A673 (cell line): ENCODE data around the gene LCE2C. TPM values are rescaled to one million over a fixed set of nuclear protein-coding genes. Genes with fewer than 3 reads are reported as not detected.
"Not testable (repeated sequence)": the region's sequence is repeated elsewhere in the genome, so short reads cannot be mapped to it uniquely, and the experiment has no call there.

Experiments used
- Bru-seq: library from RNA; stranded (reverse); fragments of 400-500 nt; gene quantifications from one replicate; lab custom pipeline; 2021; lab: Mats Ljungman, UMichigan
- BruChase-seq, 2 experiments: library from RNA; stranded (reverse); fragments of 400-500 nt; gene quantifications; one replicate each; lab custom pipeline; 2021; lab: Mats Ljungman, UMichigan
- BruUV-seq: library from RNA; stranded (reverse); fragments of 400-500 nt; replicated peaks from 2 replicates; lab custom pipeline; 2021; lab: Mats Ljungman, UMichigan
- CTCF ChIA-PET: fragments of 300-600 bp; sonication (Branson Sonifier 250); formaldehyde crosslinking; loops from one replicate; lab custom pipeline; 2022; ENCODE audit warnings: antibody characterized with exemption; lab: Charles Lee
- POLR2A ChIA-PET: fragments of 300-600 bp; sonication (Branson Sonifier 250); formaldehyde crosslinking; loops from one replicate; lab custom pipeline; 2022; ENCODE audit warnings: antibody characterized with exemption; ENCODE audit not compliant: low non-redundant PET; lab: Charles Lee
- DNase-seq: peaks from one replicate; pipeline ENCODE4 v3.0.0-alpha.2; 2015; ENCODE audit warnings: low spot score
- H3K27ac ChIP-seq: fragments of 200-600 bp; sonication (generic); 2 replicates; pipeline ENCODE4 v1.5.1; 2016; ENCODE audit warnings: mixed run types, low read depth, mild to moderate bottlenecking, mixed read lengths, antibody characterized with exemption, low read length; ENCODE audit not compliant: poor library complexity, severe bottlenecking
- H3K27me3 ChIP-seq: fragments of 200-600 bp; sonication (generic); replicated peaks from 2 replicates; pipeline ENCODE4 v1.6.1; 2017; ENCODE audit warnings: mixed run types, low read depth, mild to moderate bottlenecking, mixed read lengths, antibody characterized with exemption, low read length; ENCODE audit not compliant: insufficient read depth, poor library complexity
- H3K36me3 ChIP-seq: fragments of 200-600 bp; sonication (generic); 2 replicates; pipeline ENCODE4 v1.6.1; 2016; ENCODE audit warnings: mixed run types, mild to moderate bottlenecking, mixed read lengths, antibody characterized with exemption, low read length; ENCODE audit not compliant: insufficient read depth, poor library complexity, severe bottlenecking
- H3K4me1 ChIP-seq: fragments of 200-600 bp; sonication (generic); 2 replicates; pipeline ENCODE4 v1.6.1; 2017; ENCODE audit warnings: mixed run types, mild to moderate bottlenecking, mixed read lengths, antibody characterized with exemption, low read length; ENCODE audit not compliant: insufficient read depth, poor library complexity, severe bottlenecking
- H3K4me3 ChIP-seq: fragments of 200-600 bp; sonication (generic); 2 replicates; pipeline ENCODE4 v1.5.1; 2016; ENCODE audit warnings: low read depth, mixed run types, mild to moderate bottlenecking, mixed read lengths, low read length; ENCODE audit not compliant: poor library complexity, severe bottlenecking
- H3K9me3 ChIP-seq: fragments of 200-600 bp; sonication (generic); 2 replicates; pipeline ENCODE4 v1.6.1; 2016; ENCODE audit warnings: mixed run types, low read depth, mild to moderate bottlenecking, mixed read lengths, antibody characterized with exemption, low read length; ENCODE audit not compliant: poor library complexity, severe bottlenecking
- CTCF ChIP-seq: fragments of 300-800, 200-600 bp; sonication (generic); conservative IDR thresholded peaks from 2 replicates; pipeline ENCODE4 v1.5.1; 2017; ENCODE audit warnings: low read depth, mild to moderate bottlenecking, antibody characterized with exemption, low read length, moderate library complexity, mixed read lengths
- EZH2 ChIP-seq: fragments of 200-600 bp; sonication (generic); IDR thresholded peaks from 2 replicates; pipeline ENCODE4 v1.6.1; 2017; ENCODE audit warnings: borderline replicate concordance, low read depth, mild to moderate bottlenecking, mixed read lengths, antibody characterized with exemption, low read length; ENCODE audit not compliant: poor library complexity, severe bottlenecking
- intact Hi-C: fragments of 100-400 bp; cut with micrococcal nuclease; formaldehyde crosslinking; loops from one replicate; pipeline ENCODE4 v1.10.0; 2022; ENCODE audit not compliant: unreplicated experiment
- long read RNA-seq: library from polyadenylated mRNA; stranded (forward); transcript quantifications from one replicate; pipeline ENCODE4 v2.0.0, GENCODE V29; 2022
- total RNA-seq: library from RNA; stranded (reverse); gene quantifications from 2 replicates; pipeline ENCODE4 v1.2.3, GENCODE V29; 2021

The LCE2C gene
- total RNA-seq (not detected in 2 replicates), Bru-seq, nascent RNA (not detected), BruChase-seq, experiment 1, labeled RNA remaining after a 2-hour chase (not detected), BruChase-seq, experiment 2, labeled RNA remaining after a 6-hour chase (not detected)
- long read RNA-seq = 0 reads

- H3K27me3 ChIP-seq = peaks cover 35% of the 10 kb centered on the region
- CTCF ChIA-PET, H3K36me3 ChIP-seq, POLR2A ChIA-PET, H3K4me1 ChIP-seq, intact Hi-C loops, DNase-seq, H3K9me3 ChIP-seq, BruUV-seq, H3K27ac ChIP-seq, H3K4me3 ChIP-seq: not testable (repeated sequence)
These were observed at the start of gene LCE2C for GRCh38 chr1:152674983-152675382. LCE2C (plus strand) TSS chr1:152675279; CDS start chr1:152676016, 737 bp downstream.

- ChIA-PET CTCF (no interaction called here), POLR2A (no interaction called here)
- no peaks in the 10 kb centered on the region for H3K9me3 ChIP-seq
- no peak for DNase-seq
- no peaks in the 10 kb centered on the region for H3K4me1 ChIP-seq
- TF ChIP-seq CTCF (no peak), EZH2 (no peak)
- H3K27me3 ChIP-seq = no peaks in the 10 kb centered on the region
- no TSS peak for BruUV-seq
- no peak overlapping the region for H3K27ac ChIP-seq
- no peaks in the 10 kb centered on the region for H3K36me3 ChIP-seq
- no peak overlapping the region for H3K4me3 ChIP-seq
- intact Hi-C loops = loop anchor here (10.0 kb wide), 1 partner anchor 58 kb away; the partner anchor contains the start of gene LCE2B
These were observed 48.3 kb upstream of the LCE2C start for GRCh38 chr1:152626744-152627143.

- Histone ChIP-seq H3K4me1 (no peaks in the 10 kb centered on the region), H3K4me3 (no peak overlapping the region), H3K9me3 (no peaks in the 10 kb centered on the region), H3K27ac (no peak overlapping the region), H3K27me3 (no peaks in the 10 kb centered on the region), H3K36me3 (no peaks in the 10 kb centered on the region)
- no TSS peak for BruUV-seq
- no peak for DNase-seq
- ChIA-PET CTCF (no interaction called here), POLR2A (no interaction called here)
- TF ChIP-seq EZH2 (no peak), CTCF (no peak)
- intact Hi-C loops = no loop called here
These were observed 44.5 kb upstream of the LCE2C start for GRCh38 chr1:152630596-152630995.

GRCh38 chr1:152640351-152640750, 34.7 kb upstream of the LCE2C start:
- ChIA-PET POLR2A (no interaction called here), CTCF (no interaction called here)
- Histone ChIP-seq H3K36me3 (no peaks in the 10 kb centered on the region), H3K27ac (no peak overlapping the region), H3K27me3 (no peaks in the 10 kb centered on the region), H3K9me3 (no peaks in the 10 kb centered on the region), H3K4me3 (no peak overlapping the region), H3K4me1 (no peaks in the 10 kb centered on the region)
- BruUV-seq = no TSS peak
- no peak for TF ChIP-seq CTCF
- TF ChIP-seq EZH2 = no peak
- intact Hi-C loops = no loop called here
- DNase-seq = no peak
